Activated T-cell treated with anti-CD3 and anti-CD28 coated beads for 4 hours (primary cell): ENCODE measurements around the gene NDUFS3.

ENCODE experiments used
- DNase-seq: peaks from one replicate; pipeline ENCODE4 v3.0.0-alpha.2; 2020

Gene NDUFS3

DNA sequence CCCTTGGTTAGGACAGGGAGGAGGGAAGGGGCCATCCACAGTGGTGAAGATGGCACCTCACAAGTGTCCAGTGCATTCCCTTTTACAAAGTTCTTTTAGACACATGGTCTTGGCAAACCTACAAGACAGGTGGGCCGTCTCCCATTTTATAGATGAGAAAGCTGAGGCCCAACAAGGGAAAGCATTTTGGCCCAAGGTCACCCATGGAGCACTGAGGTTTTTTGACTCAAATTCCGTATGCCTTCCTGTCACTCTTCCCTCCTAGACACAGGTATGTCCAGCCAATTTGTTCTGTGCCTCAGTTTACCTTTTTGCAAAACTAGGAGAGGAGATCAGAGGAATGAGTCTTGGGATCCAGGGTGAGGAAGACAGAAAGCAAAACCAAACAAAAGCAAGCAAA, 14.1 kb downstream of the NDUFS3 start:
- no peak for DNase-seq

DNA sequence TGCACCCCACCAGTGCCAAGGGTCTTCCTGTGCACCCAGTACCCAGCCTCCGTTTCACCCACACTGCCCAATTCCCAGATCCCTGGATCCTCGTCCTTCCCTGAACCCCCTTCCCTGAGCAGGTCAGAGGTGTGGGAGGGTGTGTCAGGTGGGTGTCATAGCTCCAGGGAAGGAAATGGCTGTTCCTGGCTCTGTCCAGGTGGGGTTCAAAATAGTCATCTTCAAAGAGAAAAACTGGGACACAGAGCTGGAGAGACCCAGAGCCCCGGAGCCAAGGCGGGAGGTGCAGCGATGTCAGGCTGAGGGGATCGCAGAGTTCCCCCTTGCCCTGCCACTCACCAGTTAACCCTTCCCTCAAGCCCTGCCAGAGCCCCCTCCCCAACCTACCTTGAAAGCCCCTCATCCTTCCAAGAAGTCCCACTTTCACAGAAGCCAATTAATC, 14.6 kb downstream of the NDUFS3 start:
- no peak for DNase-seq

DNA sequence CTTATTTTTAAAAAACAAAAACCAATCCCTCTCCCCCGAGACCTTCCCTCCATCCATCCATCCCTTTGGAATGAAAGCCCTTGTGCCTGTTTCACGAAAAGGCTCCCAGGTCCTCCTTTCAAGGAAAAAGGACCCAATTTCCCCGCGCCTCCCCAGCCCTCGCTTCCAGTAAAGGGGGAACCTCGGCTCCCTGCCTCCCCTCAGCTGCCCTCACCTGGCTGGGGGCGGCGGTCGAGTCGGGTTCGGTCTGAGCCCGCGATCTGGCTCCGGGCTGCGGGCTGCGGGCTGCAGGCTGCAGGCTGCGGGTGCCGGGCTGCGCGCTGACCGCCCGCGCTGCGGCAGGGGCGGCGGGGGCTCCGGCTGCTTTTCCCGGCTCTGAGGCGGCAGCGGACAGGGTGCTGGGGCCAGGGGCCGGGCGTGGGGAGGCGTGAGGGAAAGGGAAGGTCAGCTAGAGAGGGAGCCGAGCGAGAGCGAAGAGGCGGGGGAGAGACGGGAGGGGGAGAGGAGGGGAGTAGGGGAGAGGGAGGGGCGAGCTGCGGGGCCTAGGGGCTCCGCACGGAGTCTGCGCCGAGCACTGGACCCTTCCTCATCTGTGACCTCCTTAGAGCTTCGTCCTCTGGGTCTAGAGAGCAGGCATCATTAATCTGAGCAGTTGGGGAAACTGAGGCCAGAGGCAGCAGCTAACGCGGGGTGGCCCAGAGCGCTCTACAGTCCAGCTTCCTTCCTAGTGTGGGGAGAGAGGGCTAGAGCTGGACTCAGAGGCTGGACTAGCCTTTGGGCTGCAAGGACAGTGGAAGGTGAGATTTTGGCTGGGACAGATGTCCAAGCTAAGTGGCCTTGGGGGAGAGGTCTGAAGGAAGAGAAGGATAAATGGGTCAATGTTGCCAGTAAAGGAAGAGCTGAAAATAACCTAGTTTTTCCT, 15.3 kb downstream of the NDUFS3 start, which contains the start of gene C1QTNF4:
TSS of gene C1QTNF4 (minus strand) at position 478 of the 922 bp plus-strand sequence. CDS start 3,601 bp downstream, outside the sequence.
- DNase-seq: no peak

DNA sequence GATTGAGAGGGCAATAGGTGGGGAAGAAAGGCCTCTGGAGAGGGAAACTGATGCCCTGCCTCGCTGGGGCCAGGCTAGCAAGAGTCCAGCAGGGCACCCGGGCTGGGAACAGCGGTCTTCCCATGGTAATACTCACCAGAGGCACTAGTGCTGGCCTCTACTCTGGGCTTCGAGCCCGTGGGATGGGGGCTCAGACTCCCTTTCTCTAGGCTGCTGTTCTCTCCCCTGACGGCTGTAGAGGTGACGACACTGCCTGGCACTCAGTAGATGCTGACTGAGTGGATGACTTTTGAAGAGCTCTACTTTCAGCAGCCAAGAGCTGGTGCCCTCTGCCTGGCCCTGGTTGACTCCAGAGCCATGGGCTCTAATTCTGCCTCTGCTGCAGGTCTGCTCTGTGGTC, 16.2 kb downstream of the NDUFS3 start:
- DNase-seq: no peak

DNA sequence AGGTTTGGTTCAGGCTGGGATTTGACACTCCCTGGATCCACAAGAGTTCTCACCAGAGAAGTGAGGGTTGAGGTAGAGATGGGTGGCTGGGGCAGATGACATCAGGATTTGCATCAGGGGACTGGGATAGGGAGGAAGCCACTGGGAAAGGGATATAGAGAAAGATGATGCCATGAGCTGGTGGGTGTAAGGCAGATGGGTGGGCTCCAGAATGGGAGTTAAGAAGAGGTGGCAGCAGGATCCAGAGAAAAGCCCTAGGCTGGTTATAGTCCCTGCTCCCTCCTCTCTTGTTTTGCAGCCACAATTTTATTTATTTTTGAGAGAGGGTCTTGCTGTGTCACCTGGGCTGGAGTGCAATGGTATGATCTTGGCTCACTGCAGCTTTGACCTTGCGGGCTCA, 17.1 kb downstream of the NDUFS3 start:
- no peak for DNase-seq

DNA sequence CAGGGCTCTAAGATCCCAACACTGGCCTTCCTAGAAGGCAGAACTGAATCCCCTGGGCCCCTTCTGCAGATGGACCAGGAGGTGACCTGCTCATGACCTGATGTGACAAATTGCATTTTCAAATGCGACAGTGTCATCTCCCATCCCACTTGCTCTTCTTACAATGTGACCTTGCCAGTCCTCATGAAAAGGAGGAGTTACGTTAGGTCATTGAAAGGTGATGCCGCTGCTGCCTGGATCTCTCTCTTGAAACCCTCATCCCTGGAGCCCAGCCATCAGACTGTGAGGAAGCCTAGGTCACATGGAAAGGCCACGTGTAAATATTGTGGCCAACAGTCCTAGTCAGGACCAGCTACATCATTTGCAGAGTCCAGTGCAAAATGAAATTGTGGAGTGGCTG, 21.0 kb downstream of the NDUFS3 start:
- no peak for DNase-seq

DNA sequence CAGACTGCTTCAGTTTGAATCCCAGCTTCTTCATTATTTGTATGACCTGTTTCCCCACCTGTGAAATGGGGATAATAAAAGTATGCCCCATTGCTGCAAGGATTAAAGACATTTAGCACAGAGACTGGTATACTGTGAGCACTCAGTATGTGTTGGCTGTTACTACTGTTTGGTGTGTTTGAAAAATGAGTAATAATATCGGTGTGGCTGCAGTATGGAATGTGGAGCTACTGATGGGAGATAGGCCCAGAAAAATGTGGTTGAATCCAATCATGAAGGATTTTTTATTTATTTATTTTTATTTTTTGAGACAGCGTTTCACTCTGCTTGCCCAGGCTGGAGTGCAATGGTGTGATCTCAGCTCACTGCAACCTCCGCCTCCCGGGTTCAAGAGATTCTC, 24.4 kb downstream of the NDUFS3 start:
- no peak for DNase-seq

DNA sequence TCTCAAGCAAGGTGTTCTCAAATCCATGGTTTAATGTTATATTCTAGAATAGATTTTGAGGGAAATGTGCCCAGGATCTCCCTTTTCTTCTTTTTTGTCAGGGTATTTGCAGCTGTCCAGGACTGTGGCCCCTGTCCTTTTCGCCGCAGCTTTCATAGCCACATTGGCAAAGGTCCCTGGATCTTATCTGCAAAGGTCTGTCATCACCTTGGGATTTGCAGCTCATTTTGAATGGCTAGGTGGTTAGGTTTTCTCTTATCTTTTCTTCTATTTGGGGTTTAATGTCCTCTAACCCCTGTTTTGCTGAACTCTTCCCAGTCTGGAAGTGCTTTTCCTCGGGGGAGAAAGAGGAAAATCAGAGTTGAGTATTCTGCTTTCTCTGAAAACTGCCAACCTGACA, 27.0 kb downstream of the NDUFS3 start:
- no peak for DNase-seq

DNA sequence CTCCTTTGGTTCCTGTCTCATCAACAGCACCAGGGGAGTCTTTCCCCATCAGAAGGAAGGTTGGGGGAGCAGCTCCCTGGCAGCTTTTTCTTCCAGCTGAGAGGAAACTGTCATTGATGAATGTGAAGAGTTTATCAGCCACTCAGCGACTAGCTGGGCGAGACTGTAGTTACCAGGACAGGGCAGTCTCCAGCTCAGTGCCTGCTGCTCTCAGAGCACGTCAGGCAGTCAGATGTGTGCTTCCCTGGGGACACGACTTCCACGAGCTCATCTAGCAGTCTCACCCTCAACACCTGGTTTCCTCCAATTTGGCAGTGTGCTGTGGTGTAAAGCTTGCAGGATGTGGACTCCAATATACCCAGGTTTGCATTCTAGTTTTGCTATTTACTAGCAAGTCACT, 27.9 kb downstream of the NDUFS3 start:
- no peak for DNase-seq

DNA sequence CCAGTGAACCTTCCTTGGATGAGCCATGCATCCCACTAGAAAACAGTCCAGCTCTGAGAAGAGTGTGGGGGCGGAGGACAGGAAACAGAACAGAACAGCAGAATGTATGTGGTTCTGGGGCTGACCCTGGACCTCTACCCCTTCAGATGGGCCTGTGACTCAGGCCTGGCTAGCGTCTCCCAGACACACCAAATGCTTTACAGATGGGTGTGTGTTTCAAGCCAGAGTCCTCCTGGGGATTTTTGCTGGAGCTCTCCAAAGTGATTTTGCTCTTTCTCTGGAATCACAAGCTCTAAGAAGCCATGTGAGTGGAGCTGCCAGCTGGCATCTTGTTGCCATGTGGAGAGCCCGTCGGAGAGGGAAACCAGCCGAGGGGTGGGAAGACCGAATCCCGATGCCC, 28.5 kb downstream of the NDUFS3 start:
- DNase-seq: no peak

DNA sequence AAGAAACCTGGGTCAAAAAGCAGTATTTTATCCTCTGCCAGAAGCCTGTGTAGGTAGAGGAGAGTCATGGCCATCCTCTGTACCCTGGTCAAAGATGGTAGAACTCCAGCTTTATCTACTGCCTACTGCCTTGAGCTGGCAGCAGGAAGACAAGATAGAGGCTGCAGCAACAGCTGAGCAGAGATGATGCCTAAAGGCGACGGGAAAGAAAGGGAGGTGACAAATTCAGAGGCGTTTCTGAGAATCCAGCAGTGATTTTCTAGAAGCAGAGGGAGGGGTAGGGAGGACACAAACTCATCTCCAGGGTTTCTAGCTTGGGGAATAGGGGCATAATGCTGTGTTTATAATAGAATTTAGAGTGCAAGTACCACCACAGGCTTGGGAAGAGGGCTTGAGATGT, 30.8 kb downstream of the NDUFS3 start:
- DNase-seq: no peak

DNA sequence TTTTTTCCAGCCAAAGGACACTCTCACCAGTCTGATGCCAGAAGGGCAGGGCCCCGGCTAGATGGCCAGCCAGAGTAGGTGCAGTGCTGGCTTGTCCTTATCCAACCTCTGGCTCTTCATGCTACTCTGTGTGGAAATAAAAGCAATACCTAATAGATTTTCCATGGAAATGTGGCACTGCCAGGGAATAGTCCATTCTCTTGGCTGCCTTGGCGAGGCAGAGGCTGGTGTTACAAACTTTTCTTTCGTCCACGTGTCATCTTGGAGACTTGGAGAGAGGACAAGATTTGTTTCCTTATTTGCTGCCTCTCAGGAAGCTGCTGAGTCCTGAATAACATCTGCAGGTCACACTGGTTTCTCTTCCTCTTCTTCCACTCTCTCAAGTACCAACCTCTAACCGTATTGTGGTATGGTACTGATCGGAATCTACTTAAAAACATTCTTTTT, 32.5 kb downstream of the NDUFS3 start:
- DNase-seq: no peak

DNA sequence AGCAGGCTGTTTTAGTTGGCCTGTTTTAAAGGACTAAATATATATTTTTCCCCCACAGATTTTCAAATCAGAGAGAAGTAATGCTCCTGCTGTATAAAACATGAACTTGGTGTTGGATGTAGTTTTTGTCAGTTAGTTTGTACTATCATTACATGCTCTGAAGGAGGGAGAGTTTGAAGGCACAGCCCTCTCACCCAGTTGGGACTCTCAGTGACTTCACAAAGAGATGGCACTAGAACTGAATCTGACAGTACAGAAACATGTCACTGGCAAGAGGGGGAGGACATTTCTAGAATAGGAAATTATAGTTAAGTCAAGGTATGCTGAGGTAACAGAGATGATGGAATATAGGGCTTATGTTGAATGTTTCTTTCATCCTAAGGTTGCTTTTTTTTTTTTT, 36.4 kb downstream of the NDUFS3 start:
- no peak for DNase-seq

DNA sequence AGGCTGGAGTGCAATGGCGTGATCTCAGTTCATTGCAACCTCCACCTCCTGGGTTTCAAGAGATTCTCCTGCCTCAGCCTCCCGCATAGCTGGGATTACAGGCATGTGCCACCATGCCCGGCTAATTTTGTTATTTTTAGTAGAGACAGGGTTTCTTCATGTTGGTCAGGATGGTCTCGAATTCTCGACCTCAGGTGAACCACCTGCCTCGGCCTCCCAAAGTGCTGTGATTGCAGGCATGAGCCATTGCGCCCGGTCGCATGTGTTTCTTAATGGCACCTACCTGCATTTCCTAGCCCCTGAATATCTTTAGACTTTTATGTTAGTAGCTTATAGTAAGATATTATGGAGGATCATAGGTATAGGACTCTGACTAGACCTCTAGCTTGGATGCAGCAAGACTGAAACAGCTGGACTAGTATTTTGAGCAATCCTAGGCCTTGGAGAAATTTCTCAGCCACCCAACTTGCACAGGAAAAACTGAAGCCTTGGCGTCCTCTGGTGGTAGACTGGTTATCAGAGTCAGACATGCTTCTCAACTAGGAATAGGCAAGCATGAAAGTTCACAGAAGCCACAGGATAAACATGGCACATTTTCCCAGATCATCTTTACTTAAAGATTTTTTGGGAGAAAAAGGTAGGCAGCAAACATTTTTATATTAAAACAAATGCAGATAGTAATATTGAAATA, 38.0 kb downstream of the NDUFS3 start:
- DNase-seq: no peak

DNA sequence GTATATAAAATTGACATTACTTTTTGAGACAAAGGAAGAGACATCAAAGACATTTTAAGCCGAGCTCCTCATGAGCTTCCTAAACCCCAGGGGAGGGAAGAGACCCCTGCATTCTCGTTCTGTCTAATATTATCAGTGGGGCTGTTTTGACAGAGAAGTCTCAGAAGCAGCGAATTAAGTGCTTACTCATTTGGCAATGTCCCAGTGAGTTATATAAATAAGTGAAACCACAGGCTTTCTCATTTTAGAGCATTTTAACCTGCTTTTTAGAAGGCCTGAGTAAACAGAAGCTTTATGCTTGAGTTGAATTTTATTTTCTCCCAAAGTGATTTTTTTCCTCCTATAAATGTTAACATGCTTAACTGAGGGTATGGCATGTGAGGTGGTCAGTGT, 38.5 kb downstream of the NDUFS3 start:
- DNase-seq: no peak

DNA sequence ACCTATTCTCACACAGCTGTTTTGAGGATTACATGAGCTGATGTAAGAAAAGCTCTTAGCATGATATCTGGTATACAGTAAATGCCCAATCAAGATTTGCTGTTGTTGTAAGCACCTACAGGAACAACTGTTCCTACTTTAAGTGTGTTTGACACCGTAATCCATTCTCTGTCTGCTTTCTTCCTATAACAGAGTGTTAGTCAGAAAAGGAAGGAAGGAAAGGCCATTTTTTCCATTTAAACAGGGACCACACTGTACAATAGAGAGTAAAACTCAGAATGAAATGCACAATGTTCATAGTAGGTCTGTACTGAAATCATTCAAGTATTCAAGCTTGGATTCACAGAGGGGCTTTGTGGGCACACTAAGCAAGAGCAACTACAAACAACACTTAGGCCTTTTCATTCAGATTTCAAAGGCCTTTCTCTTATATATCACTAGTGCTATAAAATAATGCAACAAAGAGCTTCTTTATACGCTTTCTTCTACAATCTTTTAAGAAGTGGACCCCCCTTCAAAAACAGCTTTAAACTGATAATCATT, 42.0 kb downstream of the NDUFS3 start:
- DNase-seq: no peak

DNA sequence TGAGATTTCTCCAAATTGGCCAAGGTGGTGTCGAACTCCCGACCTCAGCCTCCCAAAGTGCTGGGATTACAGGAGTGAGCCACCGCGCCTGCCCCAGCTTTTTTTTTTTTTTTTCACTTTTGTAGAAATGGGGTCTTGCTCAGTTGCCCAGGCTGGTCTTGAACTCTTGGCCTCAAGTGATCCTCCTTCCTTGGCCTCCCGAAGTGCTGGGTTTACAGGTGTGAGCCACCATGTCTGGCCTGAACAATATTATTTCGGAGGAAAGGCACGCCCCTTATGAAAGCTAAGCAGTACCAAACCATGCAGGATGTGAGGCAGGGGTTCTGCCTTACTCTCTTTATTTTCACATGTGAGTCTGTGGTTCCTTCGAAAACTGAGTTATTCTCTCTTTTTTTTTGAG, 47.4 kb downstream of the NDUFS3 start:
- no peak for DNase-seq

DNA sequence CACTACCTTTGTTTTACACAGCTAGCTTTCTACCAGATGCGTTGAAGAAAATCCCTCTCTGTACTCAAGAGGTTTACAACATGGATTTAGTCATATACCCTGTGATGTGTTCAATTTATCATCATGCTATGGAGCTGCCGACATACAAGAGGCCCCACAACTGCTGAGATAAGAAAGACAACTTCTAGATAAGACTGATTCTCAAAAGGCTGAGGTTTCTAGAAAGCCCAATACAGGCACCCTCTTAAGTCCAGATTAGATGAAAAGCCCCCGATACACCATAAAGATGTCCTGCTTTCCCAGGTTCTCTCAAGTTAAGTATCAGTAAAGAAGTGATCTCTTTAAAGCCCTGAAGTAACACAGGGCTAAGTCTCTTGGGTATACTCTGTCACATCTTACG, 49.2 kb downstream of the NDUFS3 start:
- no peak for DNase-seq

DNA sequence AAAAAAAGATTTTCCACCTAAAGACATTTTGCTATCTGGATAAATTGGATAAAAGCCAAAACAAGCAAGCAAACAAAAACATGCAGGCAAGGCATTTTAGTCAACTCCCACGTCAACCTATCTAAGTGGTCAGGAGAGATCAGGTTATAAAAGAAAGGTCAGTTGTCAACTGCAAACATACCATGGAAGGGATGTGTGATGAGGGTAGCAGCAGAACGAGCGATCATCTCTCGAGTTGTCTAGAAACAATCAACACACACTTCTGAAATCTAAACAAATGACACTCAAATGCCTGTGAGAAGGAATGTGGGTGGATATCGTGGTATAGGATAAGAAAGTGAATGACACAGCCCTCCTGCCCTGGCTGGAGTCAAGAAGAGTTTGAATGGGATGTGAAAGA, 52.6 kb downstream of the NDUFS3 start:
- no peak for DNase-seq
